Natural killer cell (primary cell): ENCODE measurements around the gene EIF2S2. TPM values are rescaled to one million over a fixed set of nuclear protein-coding genes. Genes with fewer than 3 reads are reported as not detected.

Experiments used
- ATAC-seq, 3 donors: fragments of 150-1000 bp in 2 of 3; fragments of 200-7000 bp in 1 of 3; cut with Tn5 transposase; 1 replicate in 1 of 3; 2 replicates in 2 of 3; pipeline ENCODE4 v1.10.0; 2021; ENCODE audit warnings: mild to moderate bottlenecking in 2 of 3, moderate library complexity in 2 of 3
- DNase-seq, 2 donors: peaks; one replicate each; pipeline versions ENCODE4 v3.0.0 to v3.0.0-alpha.2; 2013 to 2021; ENCODE audit warnings: mixed read lengths in 1 of 2
- H3K27ac ChIP-seq: one replicate; pipeline ENCODE4 v1.5.1; 2013; ENCODE audit warnings: mild to moderate bottlenecking, low read length
- H3K27me3 ChIP-seq: one replicate; pipeline ENCODE4 v1.6.1; 2013; ENCODE audit warnings: low read length; ENCODE audit not compliant: control insufficient read depth, insufficient read depth
- H3K36me3 ChIP-seq: one replicate; pipeline ENCODE4 v1.6.1; 2013; ENCODE audit warnings: low read length; ENCODE audit not compliant: control insufficient read depth, insufficient read depth
- H3K4me1 ChIP-seq: one replicate; pipeline ENCODE4 v1.6.1; 2013; ENCODE audit warnings: low read length; ENCODE audit not compliant: control insufficient read depth, insufficient read depth
- H3K4me3 ChIP-seq: one replicate; pipeline ENCODE4 v1.5.1; 2013; ENCODE audit warnings: low read length
- H3K9me3 ChIP-seq: one replicate; pipeline ENCODE4 v1.6.1; 2013; ENCODE audit warnings: low read length; ENCODE audit not compliant: control insufficient read depth, insufficient read depth
- H3K27ac Mint-ChIP-seq, 2 donors: one replicate each; pipeline ENCODE4 v1.8.0; 2022; ENCODE audit warnings: mild to moderate bottlenecking in 2 of 2, mixed read lengths in 2 of 2, moderate library complexity in 1 of 2
- H3K27me3 Mint-ChIP-seq, 2 donors: one replicate each; pipeline ENCODE4 v1.8.0; 2022; ENCODE audit warnings: low read depth in 2 of 2, mixed read lengths in 2 of 2
- H3K36me3 Mint-ChIP-seq: one replicate; pipeline ENCODE4 v1.8.0; 2022; ENCODE audit warnings: mixed read lengths
- H3K4me1 Mint-ChIP-seq, 2 donors: one replicate each; pipeline ENCODE4 v1.8.0; 2022; ENCODE audit warnings: mixed read lengths in 2 of 2
- H3K4me3 Mint-ChIP-seq: one replicate; pipeline ENCODE4 v1.8.0; 2022; ENCODE audit warnings: mild to moderate bottlenecking, moderate library complexity, mixed read lengths
- H3K9me3 Mint-ChIP-seq, 2 donors: one replicate each; pipeline ENCODE4 v1.8.0; 2022; ENCODE audit warnings: mixed read lengths in 2 of 2
- CTCF ChIP-seq: fragments of 200-600 bp; IDR thresholded peaks from one replicate; pipeline ENCODE4 v1.8.0; 2022; ENCODE audit warnings: antibody characterized with exemption
- WGBS: methylation state at CpG from one replicate; pipeline ENCODE4 v1.1.7; 2013; ENCODE audit warnings: missing lambda C conversion rate; ENCODE audit not compliant: insufficient coverage; 5-methylcytosine and 5-hydroxymethylcytosine counted together
- intact Hi-C: fragments of 100-400 bp; cut with micrococcal nuclease; formaldehyde crosslinking; loops from one replicate; pipeline ENCODE4 v1.14.2; 2022
- total RNA-seq, 4 donors: library from RNA; stranded (reverse); fragments of 120-200 nt in 1 of 4; gene quantifications; one replicate each; pipeline versions ENCODE4 v1.2.3 to v1.2.4, GENCODE V29; 2013 to 2022

Gene EIF2S2
- total RNA-seq, 3 donors from 2014 or later (not counting 1 experiment from before 2014, with no cell fraction given), result 17.6 to 20.0 (median 17.6) TPM

- intact Hi-C loops, result no loop called here
- Mint-ChIP-seq H3K27me3 (peaks cover 6 to 21% of the 10 kb centered on the region in 2 donors), H3K9me3 (no peaks in the 10 kb centered on the region), H3K4me1 (peaks cover 5 to 6% of the 10 kb centered on the region in 2 donors), H3K36me3 (no peaks in the 10 kb centered on the region), H3K27ac (no peak overlapping the region), H3K4me3 (no peak overlapping the region)
- no peak for ATAC-seq
- DNase-seq, result no peak
- no peak overlapping the region for H3K4me3 ChIP-seq
- H3K4me1 ChIP-seq, result peaks cover 4% of the 10 kb centered on the region
- WGBS, result 96% methylated on average over 4 of the region's 4 CpGs
- H3K27ac ChIP-seq, result no peak overlapping the region
- no peaks in the 10 kb centered on the region for H3K9me3 ChIP-seq
- no peaks in the 10 kb centered on the region for H3K36me3 ChIP-seq
- H3K27me3 ChIP-seq, result no peaks in the 10 kb centered on the region
- no peak for TF ChIP-seq CTCF
Measured at GRCh38 chr20:34131491-34131890, 19.4 kb upstream of the EIF2S2 start.

- Mint-ChIP-seq H3K36me3 (no peaks in the 10 kb centered on the region), H3K4me3 (no peak overlapping the region), H3K4me1 (peaks cover 5 to 6% of the 10 kb centered on the region in 2 donors), H3K27ac (no peak overlapping the region), H3K9me3 (no peaks in the 10 kb centered on the region), H3K27me3 (peaks cover 9 to 31% of the 10 kb centered on the region in 2 donors)
- ATAC-seq (peak; percentile 90 to 99 (median 99)), DNase-seq (peak; percentile 34 to 87)
- Histone ChIP-seq H3K4me1 (peaks cover 4% of the 10 kb centered on the region), H3K4me3 (no peak overlapping the region), H3K36me3 (no peaks in the 10 kb centered on the region), H3K9me3 (no peaks in the 10 kb centered on the region), H3K27me3 (no peaks in the 10 kb centered on the region), H3K27ac (no peak overlapping the region)
- WGBS, result 3% methylated on average over 10 of the region's 10 CpGs
- intact Hi-C loops, result loop anchor here (1.0 to 2.0 kb wide), 4 partner anchors 196 to 337 kb away; no protein-coding TSS in a partner anchor
- TF ChIP-seq CTCF, result peak; percentile 86
Measured at GRCh38 chr20:34129518-34130162, 17.6 kb upstream of the EIF2S2 start.

- intact Hi-C loops, result loop anchor here (2.0 kb wide), 1 partner anchor 335 kb away; no protein-coding TSS in a partner anchor
- Histone ChIP-seq H3K9me3 (no peaks in the 10 kb centered on the region), H3K36me3 (no peaks in the 10 kb centered on the region), H3K27ac (no peak overlapping the region), H3K27me3 (no peaks in the 10 kb centered on the region), H3K4me1 (peaks cover 4% of the 10 kb centered on the region), H3K4me3 (no peak overlapping the region)
- no peak for TF ChIP-seq CTCF
- DNase-seq (no peak), ATAC-seq (no peak)
- Mint-ChIP-seq H3K4me3 (no peak overlapping the region), H3K27me3 (peaks cover 9 to 31% of the 10 kb centered on the region in 2 donors), H3K27ac (no peak overlapping the region), H3K4me1 (peaks cover 5 to 6% of the 10 kb centered on the region in 2 donors), H3K9me3 (no peaks in the 10 kb centered on the region), H3K36me3 (no peaks in the 10 kb centered on the region)
- 86% methylated on average over 7 of the region's 10 CpGs for WGBS
Measured at GRCh38 chr20:34127792-34128191, 15.7 kb upstream of the EIF2S2 start.
